ENCODE results near the gene ATF1.

ATF1 gene

GRCh38 chr12:50785406-50786001, 21.6 kb downstream of the ATF1 start:
- H3K4me3 ChIP-seq (ENCODE audit: low read length) = no peak overlapping the region
- no peak overlapping the region for H2AFZ ChIP-seq (ENCODE audit: low read depth, low read length)
- H3K27ac ChIP-seq (ENCODE audit: low read length) = no peak overlapping the region
- H3K4me1 ChIP-seq (ENCODE audit: low read length) = peaks cover 14% of the 10 kb centered on the region
- no peak overlapping the region for H3K4me2 ChIP-seq (ENCODE audit: low read length)
- TF ChIP-seq CTCF (IDR thresholded peaks at IDR 0.05; ENCODE audit: low read depth, low read length) = no peak
- TF ChIP-seq EZH2phosphoT487 (IDR thresholded peaks at IDR 0.05; ENCODE audit: low read depth) = no peak
- H3K9me3 ChIP-seq (ENCODE audit: insufficient read depth, low read length) = peaks cover 5% of the 10 kb centered on the region; the same call in 1 of the 2 replicates
- peaks cover 7% of the 10 kb centered on the region for H3K79me2 ChIP-seq (ENCODE audit: low read length)
- H3K36me3 ChIP-seq (replicated peaks; ENCODE audit: low read depth, low read length) = peaks cover 32% of the 10 kb centered on the region
- peaks cover 4% of the 10 kb centered on the region; the same call in 1 of the 2 replicates for H4K20me1 ChIP-seq (ENCODE audit: insufficient read depth, low read length)
- no peak overlapping the region for H3K9ac ChIP-seq (ENCODE audit: low read length)
- H3K27me3 ChIP-seq (ENCODE audit: low read depth, low read length) = no peaks in the 10 kb centered on the region

- Histone ChIP-seq H3K27ac (ENCODE audit: low read length) (no peak overlapping the region), H3K9ac (ENCODE audit: low read length) (no peak overlapping the region), H4K20me1 (ENCODE audit: insufficient read depth, low read length) (peaks cover 4% of the 10 kb centered on the region; the same call in 1 of the 2 replicates), H3K4me2 (ENCODE audit: low read length) (no peak overlapping the region), H3K79me2 (ENCODE audit: low read length) (peaks cover 7% of the 10 kb centered on the region), H3K4me3 (ENCODE audit: low read length) (no peak overlapping the region), H3K9me3 (ENCODE audit: insufficient read depth, low read length) (peaks cover 5% of the 10 kb centered on the region; the same call in 1 of the 2 replicates), H3K36me3 (replicated peaks; ENCODE audit: low read depth, low read length) (peaks cover 32% of the 10 kb centered on the region), H2AFZ (ENCODE audit: low read depth, low read length) (no peak overlapping the region), H3K27me3 (ENCODE audit: low read depth, low read length) (no peaks in the 10 kb centered on the region), H3K4me1 (ENCODE audit: low read length) (peaks cover 14% of the 10 kb centered on the region)
- no peak for TF ChIP-seq CTCF (IDR thresholded peaks at IDR 0.05; ENCODE audit: low read depth, low read length)
- TF ChIP-seq EZH2phosphoT487 (IDR thresholded peaks at IDR 0.05; ENCODE audit: low read depth) = no peak
Measured at GRCh38 chr12:50786498-50787231, 22.8 kb downstream of the ATF1 start.

- Histone ChIP-seq H3K4me2 (ENCODE audit: low read length) (no peak overlapping the region), H4K20me1 (ENCODE audit: insufficient read depth, low read length) (peaks cover 4% of the 10 kb centered on the region; the same call in 1 of the 2 replicates), H3K4me1 (ENCODE audit: low read length) (peaks cover 20% of the 10 kb centered on the region), H3K27ac (ENCODE audit: low read length) (no peak overlapping the region), H3K9ac (ENCODE audit: low read length) (no peak overlapping the region), H3K79me2 (ENCODE audit: low read length) (peaks cover 7% of the 10 kb centered on the region), H3K9me3 (ENCODE audit: insufficient read depth, low read length) (peaks cover 5% of the 10 kb centered on the region; the same call in 1 of the 2 replicates), H2AFZ (ENCODE audit: low read depth, low read length) (no peak overlapping the region), H3K4me3 (ENCODE audit: low read length) (no peak overlapping the region), H3K36me3 (replicated peaks; ENCODE audit: low read depth, low read length) (peaks cover 32% of the 10 kb centered on the region), H3K27me3 (ENCODE audit: low read depth, low read length) (no peaks in the 10 kb centered on the region)
- TF ChIP-seq EZH2phosphoT487 (IDR thresholded peaks at IDR 0.05; ENCODE audit: low read depth) = no peak
- no peak for TF ChIP-seq CTCF (IDR thresholded peaks at IDR 0.05; ENCODE audit: low read depth, low read length)
Measured at GRCh38 chr12:50787618-50788017, 23.7 kb downstream of the ATF1 start.

- Histone ChIP-seq H3K4me1 (ENCODE audit: low read length) (peaks cover 24% of the 10 kb centered on the region), H2AFZ (ENCODE audit: low read depth, low read length) (no peak overlapping the region), H3K9me3 (ENCODE audit: insufficient read depth, low read length) (peaks cover 5% of the 10 kb centered on the region; the same call in 1 of the 2 replicates), H4K20me1 (ENCODE audit: insufficient read depth, low read length) (peaks cover 4% of the 10 kb centered on the region; the same call in 1 of the 2 replicates), H3K4me3 (ENCODE audit: low read length) (no peak overlapping the region), H3K36me3 (replicated peaks; ENCODE audit: low read depth, low read length) (peaks cover 32% of the 10 kb centered on the region), H3K4me2 (ENCODE audit: low read length) (no peak overlapping the region), H3K27ac (ENCODE audit: low read length) (no peak overlapping the region), H3K27me3 (ENCODE audit: low read depth, low read length) (no peaks in the 10 kb centered on the region), H3K9ac (ENCODE audit: low read length) (no peak overlapping the region), H3K79me2 (ENCODE audit: low read length) (peaks cover 7% of the 10 kb centered on the region)
- TF ChIP-seq CTCF (IDR thresholded peaks at IDR 0.05; ENCODE audit: low read depth, low read length) (no peak), EZH2phosphoT487 (IDR thresholded peaks at IDR 0.05; ENCODE audit: low read depth) (no peak)
Measured at GRCh38 chr12:50788561-50788960, 24.7 kb downstream of the ATF1 start.
